ENCODE measurements around the gene MTMR1. TPM values are rescaled to one million over a fixed set of nuclear protein-coding genes. Genes with fewer than 3 reads are reported as not detected.

Gene MTMR1
- total RNA-seq, 1 donor from 2014 or later = 21.3 TPM

DNA sequence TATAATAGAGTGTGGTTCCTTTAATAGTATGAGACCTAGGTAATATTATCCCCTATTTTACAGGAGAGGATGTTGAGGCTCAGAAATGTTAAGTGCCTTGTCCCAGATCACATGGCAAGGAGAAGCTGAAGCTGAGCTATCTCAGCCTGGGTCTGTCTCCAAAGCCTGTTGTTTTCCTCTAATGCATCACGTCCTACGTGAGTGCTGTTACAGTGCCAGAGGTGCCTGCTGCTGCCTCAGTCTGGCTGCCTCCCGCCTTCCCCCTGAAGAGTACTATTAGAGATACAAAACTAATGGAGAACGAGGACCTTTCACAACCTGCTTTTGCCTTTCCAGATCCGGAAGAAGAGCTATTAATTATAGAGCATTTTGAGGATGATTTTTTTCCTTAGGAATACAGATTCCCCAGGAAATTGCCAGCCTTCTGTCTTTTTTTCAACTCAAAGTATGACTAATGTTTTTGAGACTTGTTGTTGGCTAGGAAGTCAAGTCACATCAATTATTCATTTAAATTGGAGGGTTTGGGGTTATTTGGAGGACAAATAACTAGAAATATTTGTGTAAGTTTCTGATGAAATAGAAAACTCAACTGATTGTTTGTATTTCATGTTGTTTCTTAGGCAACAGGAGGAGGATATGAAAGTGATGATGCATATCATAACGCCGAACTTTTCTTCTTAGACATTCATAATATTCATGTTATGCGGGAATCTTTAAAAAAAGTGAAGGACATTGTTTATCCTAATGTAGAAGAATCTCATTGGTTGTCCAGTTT lies 43.9 kb upstream of the MTMR1 start:
- H3K4me3 Mint-ChIP-seq (ENCODE audit: unreplicated experiment) = no peak overlapping the region
- no peaks in the 10 kb centered on the region for H3K9me3 Mint-ChIP-seq (ENCODE audit: low read depth)
- peaks cover 20% of the 10 kb centered on the region for H3K4me1 Mint-ChIP-seq (ENCODE audit: low read depth)
- DNase-seq (ENCODE audit: low spot score) = no peak
- peak overlapping the region; percentile 84 for H3K27ac Mint-ChIP-seq (ENCODE audit: unreplicated experiment)
- TF ChIP-seq CTCF (IDR thresholded peaks at IDR 0.05) = no peak
- peaks cover 4% of the 10 kb centered on the region for H3K36me3 Mint-ChIP-seq (ENCODE audit: low read depth)
- no peaks in the 10 kb centered on the region for H3K27me3 Mint-ChIP-seq (ENCODE audit: low read depth)

DNA sequence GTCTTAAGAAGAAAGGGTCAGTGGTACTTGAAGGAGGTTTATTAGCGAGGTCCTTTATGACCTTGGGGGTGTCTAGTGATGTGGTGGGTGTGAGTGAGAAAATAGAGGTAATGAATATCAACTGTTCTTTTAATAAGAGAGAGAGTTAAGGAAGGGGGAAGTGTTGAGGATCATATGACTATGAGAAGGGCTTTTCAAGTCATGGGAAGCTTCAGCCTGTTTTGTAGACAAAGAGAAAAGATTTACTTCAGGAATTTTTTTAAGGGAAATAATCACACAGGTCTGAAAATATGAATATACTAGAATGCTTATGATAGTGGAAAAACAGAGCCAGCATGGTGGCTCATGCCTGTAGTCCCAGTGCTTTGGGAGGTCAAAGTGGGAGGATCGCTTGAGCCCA lies 41.3 kb upstream of the MTMR1 start:
- TF ChIP-seq CTCF (IDR thresholded peaks at IDR 0.05) = no peak
- H3K36me3 Mint-ChIP-seq (ENCODE audit: low read depth) = peaks cover 8% of the 10 kb centered on the region
- no peak overlapping the region for H3K27ac Mint-ChIP-seq (ENCODE audit: unreplicated experiment)
- H3K9me3 Mint-ChIP-seq (ENCODE audit: low read depth) = peaks cover 8% of the 10 kb centered on the region
- peaks cover 20% of the 10 kb centered on the region for H3K4me1 Mint-ChIP-seq (ENCODE audit: low read depth)
- H3K27me3 Mint-ChIP-seq (ENCODE audit: low read depth) = no peaks in the 10 kb centered on the region
- DNase-seq (ENCODE audit: low spot score) = no peak
- H3K4me3 Mint-ChIP-seq (ENCODE audit: unreplicated experiment) = no peak overlapping the region

DNA sequence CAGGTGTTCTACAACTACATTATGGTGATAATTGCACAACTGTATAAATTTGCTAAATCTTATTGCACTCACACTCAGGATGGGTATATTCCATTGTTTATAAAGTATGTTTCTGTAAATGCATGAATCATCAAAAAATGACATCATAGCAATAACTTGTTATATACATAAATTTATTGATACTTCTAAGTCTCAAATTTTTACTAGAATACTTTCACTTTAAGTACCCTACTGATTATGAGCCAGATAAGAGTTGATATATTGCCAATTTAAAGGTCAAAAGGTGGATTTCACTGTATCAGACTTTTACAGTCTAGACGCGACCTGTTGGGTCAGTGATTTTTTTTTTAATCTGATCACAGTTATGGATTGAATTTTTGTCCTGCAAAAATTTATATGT lies 37.4 kb upstream of the MTMR1 start:
- H3K9me3 Mint-ChIP-seq (ENCODE audit: low read depth) = peaks cover 13% of the 10 kb centered on the region
- no peak overlapping the region for H3K27ac Mint-ChIP-seq (ENCODE audit: unreplicated experiment)
- no peak for TF ChIP-seq CTCF (IDR thresholded peaks at IDR 0.05)
- H3K4me3 Mint-ChIP-seq (ENCODE audit: unreplicated experiment) = no peak overlapping the region
- no peaks in the 10 kb centered on the region for H3K27me3 Mint-ChIP-seq (ENCODE audit: low read depth)
- DNase-seq (ENCODE audit: low spot score) = no peak
- H3K36me3 Mint-ChIP-seq (ENCODE audit: low read depth) = peaks cover 9% of the 10 kb centered on the region
- peaks cover 2% of the 10 kb centered on the region for H3K4me1 Mint-ChIP-seq (ENCODE audit: low read depth)

DNA sequence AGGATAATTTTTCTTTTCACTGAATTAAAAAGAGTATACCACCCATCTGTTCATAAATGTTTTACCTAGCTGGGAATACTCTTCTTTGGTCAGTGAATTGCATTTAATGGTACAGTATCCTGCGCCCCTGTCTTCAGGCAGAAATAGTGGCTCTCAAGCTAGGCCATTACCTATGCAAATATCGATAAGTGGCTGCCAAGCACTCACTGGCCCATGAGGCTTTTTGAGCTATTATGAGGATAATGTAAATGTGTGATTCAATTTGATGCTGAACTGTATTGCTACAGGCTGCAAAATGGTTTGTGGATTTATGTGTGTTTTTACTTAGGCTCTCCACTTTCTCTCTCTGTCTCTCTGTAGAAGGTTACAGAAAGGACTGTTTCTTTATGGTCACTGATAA lies 30.1 kb upstream of the MTMR1 start:
- Mint-ChIP-seq H3K36me3 (ENCODE audit: low read depth) (peaks cover 5% of the 10 kb centered on the region), H3K9me3 (ENCODE audit: low read depth) (peaks cover 9% of the 10 kb centered on the region), H3K27ac (ENCODE audit: unreplicated experiment) (no peak overlapping the region), H3K4me1 (ENCODE audit: low read depth) (peaks cover 32% of the 10 kb centered on the region), H3K27me3 (ENCODE audit: low read depth) (no peaks in the 10 kb centered on the region), H3K4me3 (ENCODE audit: unreplicated experiment) (no peak overlapping the region)
- no peak for DNase-seq (ENCODE audit: low spot score)
- TF ChIP-seq CTCF (IDR thresholded peaks at IDR 0.05) = no peak

DNA sequence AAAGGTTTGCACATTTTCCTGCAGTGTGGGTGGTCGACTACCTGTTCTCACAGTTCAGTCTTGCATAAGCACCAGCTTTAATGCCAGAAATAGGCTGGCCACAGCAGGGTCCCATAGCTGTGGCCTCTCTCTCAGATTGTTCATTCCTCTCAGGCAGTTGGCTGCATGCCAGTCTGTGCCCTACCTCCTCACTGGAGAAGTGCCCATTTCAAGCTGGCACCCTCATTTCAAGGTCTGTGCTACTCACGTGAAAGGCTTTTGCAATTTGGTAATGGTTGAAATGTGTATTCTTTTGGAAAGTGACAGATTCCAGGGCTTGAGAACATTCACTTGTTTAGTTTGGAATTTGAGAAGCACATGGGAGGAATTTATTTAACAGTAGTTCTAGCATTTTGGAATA lies 28.9 kb upstream of the MTMR1 start:
- H3K27ac Mint-ChIP-seq (ENCODE audit: unreplicated experiment) = peak overlapping the region; percentile 78
- no peaks in the 10 kb centered on the region for H3K27me3 Mint-ChIP-seq (ENCODE audit: low read depth)
- DNase-seq (ENCODE audit: low spot score) = no peak
- TF ChIP-seq CTCF (IDR thresholded peaks at IDR 0.05) = no peak
- H3K9me3 Mint-ChIP-seq (ENCODE audit: low read depth) = peaks cover 9% of the 10 kb centered on the region
- no peak overlapping the region for H3K4me3 Mint-ChIP-seq (ENCODE audit: unreplicated experiment)
- H3K4me1 Mint-ChIP-seq (ENCODE audit: low read depth) = peaks cover 32% of the 10 kb centered on the region
- H3K36me3 Mint-ChIP-seq (ENCODE audit: low read depth) = peaks cover 5% of the 10 kb centered on the region
